ENCODE measurements around the gene RWDD3.

GRCh38 chr1:95287081-95287480 lies 53.1 kb downstream of the RWDD3 start:
- no peak for TF ChIP-seq CTCF (conservative IDR thresholded peaks at IDR 0.05 in 1 of 2, IDR thresholded peaks at IDR 0.05 in 1 of 2; ENCODE audit: low read depth in 1 of 2, low read length in 2 of 2)
- TF ChIP-seq EZH2 (IDR thresholded peaks at IDR 0.05; ENCODE audit: low read length, missing control alignments), result no peak
